Activated CD8-positive, alpha-beta T cell treated with anti-CD3 and anti-CD28 coated beads for 36 hours (primary cell): ENCODE measurements around the gene CCNQ. TPM values are rescaled to one million over a fixed set of nuclear protein-coding genes. Genes with fewer than 3 reads are reported as not detected.

ENCODE experiments used
- ATAC-seq: fragments of 200-7000 bp; cut with Tn5 transposase; one replicate; pipeline ENCODE4 v1.10.0; 2021; ENCODE audit warnings: mild to moderate bottlenecking, moderate library complexity
- CTCF ChIA-PET: fragments of 350-600 bp; sonication (Branson Sonifier 250); formaldehyde crosslinking; loops from one replicate; lab custom pipeline; 2021; ENCODE audit warnings: antibody characterized with exemption; lab: Charles Lee
- POLR2A ChIA-PET: fragments of 350-600 bp; sonication (Branson Sonifier 250); formaldehyde crosslinking; loops from one replicate; lab custom pipeline; 2021; ENCODE audit warnings: antibody characterized with exemption; lab: Charles Lee
- DNase-seq: peaks from one replicate; pipeline ENCODE4 v3.0.0-alpha.2; 2020
- H3K27ac Mint-ChIP-seq: one replicate; pipeline ENCODE4 v1.8.0; 2021; ENCODE audit warnings: mild to moderate bottlenecking, mixed read lengths
- H3K27me3 Mint-ChIP-seq: one replicate; pipeline ENCODE4 v1.8.0; 2021; ENCODE audit warnings: mixed read lengths
- H3K36me3 Mint-ChIP-seq: one replicate; pipeline ENCODE4 v1.8.0; 2021; ENCODE audit warnings: low read depth, mixed read lengths
- H3K4me1 Mint-ChIP-seq: one replicate; pipeline ENCODE4 v1.8.0; 2021; ENCODE audit warnings: low read depth, mixed read lengths
- H3K4me3 Mint-ChIP-seq: one replicate; pipeline ENCODE4 v1.8.0; 2021; ENCODE audit warnings: mild to moderate bottlenecking, moderate library complexity, mixed read lengths
- H3K9me3 Mint-ChIP-seq: one replicate; pipeline ENCODE4 v1.8.0; 2021; ENCODE audit warnings: mixed read lengths
- CTCF ChIP-seq: fragments of 200-600 bp; IDR thresholded peaks from one replicate; pipeline ENCODE4 v1.8.0; 2022; ENCODE audit warnings: antibody characterized with exemption, mild to moderate bottlenecking
- intact Hi-C: fragments of 100-400 bp; cut with micrococcal nuclease; formaldehyde crosslinking; loops from one replicate; pipeline ENCODE4 v1.10.0; 2022
- total RNA-seq, 2 experiments: library from RNA; stranded (reverse); gene quantifications; one replicate each; pipeline ENCODE4 v1.2.3, GENCODE V29; 2021

CCNQ gene
- total RNA-seq, 2 experiments from 2014 or later, result 18.5 to 21.3 TPM

DNA sequence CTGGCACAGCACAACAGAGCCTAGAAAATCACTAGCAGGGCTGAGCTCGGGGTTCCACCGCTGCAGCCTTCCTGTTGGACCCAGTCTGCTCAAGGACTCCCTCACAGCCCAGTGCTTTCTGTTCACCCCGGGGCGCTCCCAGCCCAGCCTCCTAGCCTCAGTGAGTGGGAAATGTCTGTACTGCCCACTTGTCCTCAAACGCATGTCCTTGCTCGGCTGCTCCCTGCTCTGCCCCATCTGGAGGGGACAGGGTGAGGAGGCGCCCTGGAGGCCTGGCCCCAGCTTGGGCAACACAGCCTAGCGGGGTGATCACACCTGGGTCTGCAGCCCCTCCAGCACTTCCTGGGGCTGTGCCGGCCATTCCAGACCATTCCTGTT, 11.9 kb upstream of the CCNQ start:
- POLR2A ChIA-PET, result no interaction called here
- CTCF ChIA-PET, result interaction anchor here (2.8 to 3.0 kb wide), 2 partner anchors 52 to 57 kb away, joined by 21 to 27 read pairs; no protein-coding TSS in a partner anchor
- H3K4me1 Mint-ChIP-seq, result peaks cover 6% of the 10 kb centered on the region
- no peaks in the 10 kb centered on the region for H3K27me3 Mint-ChIP-seq
- ATAC-seq, result no peak
- H3K9me3 Mint-ChIP-seq, result no peaks in the 10 kb centered on the region
- TF ChIP-seq CTCF, result no peak
- intact Hi-C loops, result no loop called here
- H3K27ac Mint-ChIP-seq, result no peak overlapping the region
- no peaks in the 10 kb centered on the region for H3K36me3 Mint-ChIP-seq
- peak overlapping the region; percentile 60 for H3K4me3 Mint-ChIP-seq
- DNase-seq, result no peak

GRCh38 chrX:153609917-153610835, 11.2 kb upstream of the CCNQ start:
- peak; percentile 81 for DNase-seq
- peak overlapping the region; percentile 61 for H3K27ac Mint-ChIP-seq
- H3K27me3 Mint-ChIP-seq, result no peaks in the 10 kb centered on the region
- TF ChIP-seq CTCF, result peak; percentile 66
- H3K9me3 Mint-ChIP-seq, result no peaks in the 10 kb centered on the region
- intact Hi-C loops, result loop anchor here (10.0 kb wide), 1 partner anchor 55 kb away; no protein-coding TSS in a partner anchor
- peak; percentile 94 for ATAC-seq
- H3K4me1 Mint-ChIP-seq, result peaks cover 5% of the 10 kb centered on the region
- H3K36me3 Mint-ChIP-seq, result no peaks in the 10 kb centered on the region
- CTCF ChIA-PET, result interaction anchor here (0.8 to 3.0 kb wide), 13 partner anchors 10 to 73 kb away, joined by 3 to 27 read pairs (median 5); partner anchors contain the start of genes CCNQ and DUSP9
- H3K4me3 Mint-ChIP-seq, result peak overlapping the region; percentile 60
- POLR2A ChIA-PET, result no interaction called here

GRCh38 chrX:153608806-153609205, 9.9 kb upstream of the CCNQ start:
- Mint-ChIP-seq H3K36me3 (no peaks in the 10 kb centered on the region), H3K4me1 (peaks cover 1% of the 10 kb centered on the region), H3K9me3 (no peaks in the 10 kb centered on the region), H3K27me3 (no peaks in the 10 kb centered on the region), H3K27ac (no peak overlapping the region), H3K4me3 (no peak overlapping the region)
- POLR2A ChIA-PET, result interaction anchor here (0.6 kb wide), 1 partner anchor 44 kb away, joined by 3 read pairs; no protein-coding TSS in a partner anchor
- intact Hi-C loops, result loop anchor here (10.0 kb wide), 1 partner anchor 56 kb away; no protein-coding TSS in a partner anchor
- CTCF ChIA-PET, result interaction anchor here (0.7 to 3.0 kb wide), 13 partner anchors 9 to 125 kb away, joined by 3 to 27 read pairs (median 5); partner anchors contain the start of genes CCNQ and DUSP9
- DNase-seq (no peak), ATAC-seq (no peak)
- TF ChIP-seq CTCF, result no peak

DNA sequence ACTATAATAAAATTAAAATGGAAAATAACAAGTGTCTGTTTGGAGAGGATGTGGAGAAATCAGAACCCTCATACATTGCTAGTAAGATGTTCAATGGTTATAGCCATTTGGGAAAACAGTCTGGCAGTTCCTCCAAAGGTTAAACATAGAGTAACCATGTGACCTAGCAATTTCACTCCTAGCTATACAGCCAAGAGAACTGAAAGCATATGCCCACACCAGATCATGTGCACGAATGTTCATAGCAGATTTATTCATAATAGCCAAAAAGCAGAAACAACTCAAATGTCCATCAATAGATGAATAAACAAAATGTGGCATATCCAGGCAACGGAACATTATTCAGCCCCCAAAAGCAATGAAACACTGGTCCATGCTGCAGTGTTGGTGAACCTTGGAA, 9.4 kb upstream of the CCNQ start:
- DNase-seq (no peak), ATAC-seq (no peak)
- Mint-ChIP-seq H3K4me1 (peaks cover 4% of the 10 kb centered on the region), H3K27me3 (no peaks in the 10 kb centered on the region), H3K36me3 (no peaks in the 10 kb centered on the region), H3K4me3 (no peak overlapping the region), H3K27ac (no peak overlapping the region), H3K9me3 (no peaks in the 10 kb centered on the region)
- intact Hi-C loops, result loop anchor here (10.0 kb wide), 1 partner anchor 56 kb away; no protein-coding TSS in a partner anchor
- ChIA-PET POLR2A (no interaction called here), CTCF (interaction anchor here (1.6 kb wide), 1 partner anchor 40 kb away, joined by 4 read pairs; no protein-coding TSS in a partner anchor)
- no peak for TF ChIP-seq CTCF
